B cell (primary cell): Measurements from ENCODE around the gene MOK. TPM values are rescaled to one million over a fixed set of nuclear protein-coding genes. Genes with fewer than 3 reads are reported as not detected.

ENCODE experiments used
- ATAC-seq: fragments of 200-7000 bp; cut with Tn5 transposase; one replicate; pipeline ENCODE4 v1.10.0; 2021; ENCODE audit warnings: low read depth, mild to moderate bottlenecking, moderate number of reproducible peaks, moderate library complexity
- CTCF ChIA-PET: fragments of 350-600 bp; sonication (Branson Sonifier 250); formaldehyde crosslinking; loops from one replicate; lab custom pipeline; 2021; ENCODE audit warnings: antibody characterized with exemption, inconsistent platforms; lab: Charles Lee
- POLR2A ChIA-PET: fragments of 350-600 bp; sonication (Branson Sonifier 250); formaldehyde crosslinking; loops from one replicate; lab custom pipeline; 2021; ENCODE audit warnings: antibody characterized with exemption; lab: Charles Lee
- DNase-seq: peaks from one replicate; pipeline ENCODE4 v3.0.0; 2013
- H2AFZ ChIP-seq: 2 replicates; pipeline ENCODE4 v1.6.1; 2012; ENCODE audit warnings: mild to moderate bottlenecking, low read depth, low read length; ENCODE audit not compliant: insufficient read depth, poor library complexity, severe bottlenecking
- H3K27ac ChIP-seq, 2 donors: 1 replicate in 1 of 2; 2 replicates in 1 of 2; pipeline ENCODE4 v1.5.1; 2012 to 2013; ENCODE audit warnings: low read length in 2 of 2, mild to moderate bottlenecking in 2 of 2, moderate library complexity in 1 of 2
- H3K27me3 ChIP-seq, 4 experiments: fragments of 200-600 bp in 1 of 4; sonication (generic) in 1 of 4; replicated peaks in 1 of 4; 1 replicate in 2 of 4; 2 replicates in 2 of 4; pipeline versions ENCODE4 v1.6.1 to v1.7.0; 2013 to 2016; ENCODE audit warnings: low read length in 3 of 4, mild to moderate bottlenecking in 2 of 4, mixed read lengths in 1 of 4, moderate library complexity in 1 of 4; ENCODE audit not compliant: insufficient read depth in 4 of 4, control insufficient read depth in 3 of 4; ENCODE audit errors: control extremely low read depth in 1 of 4
- H3K36me3 ChIP-seq, 2 experiments: replicated peaks in 1 of 2; 1 replicate in 1 of 2; 2 replicates in 1 of 2; pipeline versions ENCODE4 v1.6.1 to v1.7.1; 2013; ENCODE audit warnings: low read length in 1 of 2; ENCODE audit not compliant: insufficient read depth in 2 of 2, control insufficient read depth in 1 of 2; ENCODE audit errors: control extremely low read depth in 1 of 2, extremely low read depth in 1 of 2
- H3K4me1 ChIP-seq, 2 donors: fragments of 200-600 bp in 1 of 2; sonication (generic) in 1 of 2; 1 replicate in 1 of 2; 2 replicates in 1 of 2; pipeline versions ENCODE4 v1.5.1 to v1.6.1; 2013 to 2017; ENCODE audit warnings: low read length in 2 of 2; ENCODE audit not compliant: control insufficient read depth in 2 of 2, insufficient read depth in 2 of 2
- H3K4me2 ChIP-seq: replicated peaks from 2 replicates; pipeline ENCODE3; 2012; ENCODE audit warnings: mild to moderate bottlenecking, low read depth, low read length; ENCODE audit not compliant: poor library complexity, severe bottlenecking
- H3K4me3 ChIP-seq, 5 experiments: fragments of 200-600 bp in 1 of 5; sonication (generic) in 1 of 5; 1 replicate in 3 of 5; 2 replicates in 2 of 5; pipeline versions ENCODE4 v1.5.1 to v1.7.0; 2011 to 2016; ENCODE audit warnings: low read length in 4 of 5, mild to moderate bottlenecking in 4 of 5, low read depth in 2 of 5, control low read depth in 1 of 5, moderate library complexity in 1 of 5; ENCODE audit not compliant: insufficient read depth in 1 of 5; ENCODE audit errors: control extremely low read depth in 1 of 5, extremely low read depth in 1 of 5
- H3K79me2 ChIP-seq: fragments of 200-600 bp; sonication (generic); one replicate; pipeline ENCODE4 v1.6.0; 2016; ENCODE audit warnings: low read length; ENCODE audit not compliant: control insufficient read depth, insufficient read depth
- H3K9ac ChIP-seq: fragments of 200-600 bp; sonication (generic); 2 replicates; pipeline ENCODE4 v1.6.1; 2017; ENCODE audit warnings: mild to moderate bottlenecking, low read length, moderate library complexity
- H3K9me3 ChIP-seq, 3 donors: one replicate each; pipeline versions ENCODE4 v1.6.1 to v1.7.1; 2013; ENCODE audit warnings: low read length in 2 of 3; ENCODE audit not compliant: control insufficient read depth in 2 of 3, insufficient read depth in 1 of 3; ENCODE audit errors: control extremely low read depth in 1 of 3
- H4K20me1 ChIP-seq: 2 replicates; pipeline ENCODE4 v1.6.0; 2012; ENCODE audit warnings: mild to moderate bottlenecking, low read length; ENCODE audit not compliant: insufficient read depth, control insufficient read depth, poor library complexity, severe bottlenecking
- H3K27ac Mint-ChIP-seq: one replicate; pipeline ENCODE4 v1.8.0; 2021; ENCODE audit warnings: mixed read lengths
- H3K27me3 Mint-ChIP-seq: one replicate; pipeline ENCODE4 v1.8.0; 2021; ENCODE audit warnings: mixed read lengths
- H3K4me1 Mint-ChIP-seq: one replicate; pipeline ENCODE4 v1.8.0; 2021; ENCODE audit warnings: mixed read lengths
- H3K4me3 Mint-ChIP-seq: one replicate; pipeline ENCODE4 v1.8.0; 2021; ENCODE audit warnings: mixed read lengths
- H3K9me3 Mint-ChIP-seq: one replicate; pipeline ENCODE4 v1.8.0; 2022; ENCODE audit warnings: mixed read lengths; ENCODE audit not compliant: insufficient read depth
- CTCF ChIP-seq: fragments of 200-600 bp; IDR thresholded peaks from one replicate; pipeline ENCODE4 v1.8.0; 2022; ENCODE audit warnings: antibody characterized with exemption, mild to moderate bottlenecking
- EZH2 ChIP-seq: IDR thresholded peaks from 2 replicates; pipeline ENCODE4 v1.6.1; 2012; ENCODE audit warnings: borderline replicate concordance, low read depth, mild to moderate bottlenecking, moderate library complexity, low read length; ENCODE audit not compliant: insufficient read depth, poor library complexity, severe bottlenecking
- WGBS: methylation state at CpG from one replicate; pipeline ENCODE4 v1.1.5; 2013; ENCODE audit warnings: missing lambda C conversion rate; ENCODE audit not compliant: insufficient coverage; 5-methylcytosine and 5-hydroxymethylcytosine counted together
- intact Hi-C: fragments of 100-400 bp; cut with micrococcal nuclease; formaldehyde crosslinking; loops from one replicate; pipeline ENCODE4 v1.10.0; 2022
- polyA plus RNA-seq: library from polyadenylated mRNA; depleted of rRNA; stranded (reverse); fragments of >200 nt; gene quantifications from 2 replicates; pipeline ENCODE4 v1.2.3, GENCODE V29; 2012
- total RNA-seq, 2 donors: library from RNA; stranded (reverse); fragments of 120-200 nt in 1 of 2; gene quantifications; 1 replicate in 1 of 2; 2 replicates in 1 of 2; pipeline versions ENCODE4 v1.2.3 to v1.2.4, GENCODE V29; 2013 to 2022

The MOK gene
- total and polyA plus RNA-seq, 2 donors (not counting 1 experiment from before 2014, with no cell fraction given), result 1.2 to 3.0 TPM

- H3K4me1 ChIP-seq, result no peaks in the 10 kb centered on the region
- H3K9ac ChIP-seq, result no peak overlapping the region
- intact Hi-C loops, result no loop called here
- Mint-ChIP-seq H3K9me3 (no peaks in the 10 kb centered on the region), H3K27me3 (no peaks in the 10 kb centered on the region), H3K27ac (no peak overlapping the region), H3K4me3 (no peak overlapping the region), H3K4me1 (no peaks in the 10 kb centered on the region)
- WGBS, result no CpG with 5 or more reads among the region's 5 CpGs
- no peak overlapping the region for H3K27ac ChIP-seq
- H2AFZ ChIP-seq, result no peak overlapping the region
- no peaks in the 10 kb centered on the region for H3K36me3 ChIP-seq
- no peaks in the 10 kb centered on the region for H4K20me1 ChIP-seq
- no peak for DNase-seq
- TF ChIP-seq CTCF (no peak), EZH2 (no peak)
- H3K9me3 ChIP-seq, result no peaks in the 10 kb centered on the region
- no peaks in the 10 kb centered on the region for H3K79me2 ChIP-seq
- ATAC-seq, result no peak
- H3K4me2 ChIP-seq, result no peak overlapping the region
- H3K27me3 ChIP-seq, result no peaks in the 10 kb centered on the region
- ChIA-PET CTCF (no interaction called here), POLR2A (no interaction called here)
- no peak overlapping the region for H3K4me3 ChIP-seq
These were observed 32.6 kb downstream of the MOK start for GRCh38 chr14:102272392-102272791.

- no peak overlapping the region for H3K27ac ChIP-seq
- intact Hi-C loops, result no loop called here
- WGBS, result 87% methylated on average over 3 of the region's 4 CpGs
- no peaks in the 10 kb centered on the region for H3K4me1 ChIP-seq
- Mint-ChIP-seq H3K9me3 (no peaks in the 10 kb centered on the region), H3K4me1 (no peaks in the 10 kb centered on the region), H3K27ac (no peak overlapping the region), H3K4me3 (no peak overlapping the region), H3K27me3 (no peaks in the 10 kb centered on the region)
- no peak overlapping the region for H2AFZ ChIP-seq
- CTCF ChIA-PET, result no interaction called here
- no peaks in the 10 kb centered on the region for H3K27me3 ChIP-seq
- TF ChIP-seq EZH2 (no peak), CTCF (no peak)
- no peak for ATAC-seq
- H4K20me1 ChIP-seq, result no peaks in the 10 kb centered on the region
- no peaks in the 10 kb centered on the region for H3K9me3 ChIP-seq
- H3K9ac ChIP-seq, result no peak overlapping the region
- H3K79me2 ChIP-seq, result no peaks in the 10 kb centered on the region
- no peak overlapping the region for H3K4me2 ChIP-seq
- POLR2A ChIA-PET, result no interaction called here
- no peak for DNase-seq
- no peak overlapping the region for H3K4me3 ChIP-seq
- no peaks in the 10 kb centered on the region for H3K36me3 ChIP-seq
These were observed 40.2 kb downstream of the MOK start for GRCh38 chr14:102264775-102265174.
